ENCODE results near the gene MAST4. TPM values are rescaled to one million over a fixed set of nuclear protein-coding genes. Genes with fewer than 3 reads are reported as not detected.

MAST4 gene
- total and polyA plus RNA-seq, 12 donors, result 29.6 to 93.3 (median 76.6) TPM

GRCh38 chr5:66871651-66872050, 275.5 kb downstream of the MAST4 start:
- no peaks in the 10 kb centered on the region for H3K27me3 ChIP-seq
- H3K9me3 ChIP-seq, result no peaks in the 10 kb centered on the region
- intact Hi-C loops (cut with DNase I), result no loop called here
- peaks cover 0 to 22% (median 7%) of the 10 kb centered on the region in 9 donors for H3K4me1 ChIP-seq
- H3K4me3 ChIP-seq, result no peak overlapping the region
- TF ChIP-seq, protein P1, sequence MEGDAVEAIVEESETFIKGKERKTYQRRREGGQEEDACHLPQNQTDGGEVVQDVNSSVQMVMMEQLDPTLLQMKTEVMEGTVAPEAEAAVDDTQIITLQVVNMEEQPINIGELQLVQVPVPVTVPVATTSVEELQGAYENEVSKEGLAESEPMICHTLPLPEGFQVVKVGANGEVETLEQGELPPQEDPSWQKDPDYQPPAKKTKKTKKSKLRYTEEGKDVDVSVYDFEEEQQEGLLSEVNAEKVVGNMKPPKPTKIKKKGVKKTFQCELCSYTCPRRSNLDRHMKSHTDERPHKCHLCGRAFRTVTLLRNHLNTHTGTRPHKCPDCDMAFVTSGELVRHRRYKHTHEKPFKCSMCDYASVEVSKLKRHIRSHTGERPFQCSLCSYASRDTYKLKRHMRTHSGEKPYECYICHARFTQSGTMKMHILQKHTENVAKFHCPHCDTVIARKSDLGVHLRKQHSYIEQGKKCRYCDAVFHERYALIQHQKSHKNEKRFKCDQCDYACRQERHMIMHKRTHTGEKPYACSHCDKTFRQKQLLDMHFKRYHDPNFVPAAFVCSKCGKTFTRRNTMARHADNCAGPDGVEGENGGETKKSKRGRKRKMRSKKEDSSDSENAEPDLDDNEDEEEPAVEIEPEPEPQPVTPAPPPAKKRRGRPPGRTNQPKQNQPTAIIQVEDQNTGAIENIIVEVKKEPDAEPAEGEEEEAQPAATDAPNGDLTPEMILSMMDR (IDR thresholded peaks at IDR 0.05), result no peak
- ATAC-seq, result no peak
- no peak overlapping the region for H3K27ac ChIP-seq
- DNase-seq, result no peak
- 62 to 80% methylated on average over 5 of the region's 5 CpGs for WGBS, 2 donors
- no peaks in the 10 kb centered on the region for H3K36me3 ChIP-seq

DNA sequence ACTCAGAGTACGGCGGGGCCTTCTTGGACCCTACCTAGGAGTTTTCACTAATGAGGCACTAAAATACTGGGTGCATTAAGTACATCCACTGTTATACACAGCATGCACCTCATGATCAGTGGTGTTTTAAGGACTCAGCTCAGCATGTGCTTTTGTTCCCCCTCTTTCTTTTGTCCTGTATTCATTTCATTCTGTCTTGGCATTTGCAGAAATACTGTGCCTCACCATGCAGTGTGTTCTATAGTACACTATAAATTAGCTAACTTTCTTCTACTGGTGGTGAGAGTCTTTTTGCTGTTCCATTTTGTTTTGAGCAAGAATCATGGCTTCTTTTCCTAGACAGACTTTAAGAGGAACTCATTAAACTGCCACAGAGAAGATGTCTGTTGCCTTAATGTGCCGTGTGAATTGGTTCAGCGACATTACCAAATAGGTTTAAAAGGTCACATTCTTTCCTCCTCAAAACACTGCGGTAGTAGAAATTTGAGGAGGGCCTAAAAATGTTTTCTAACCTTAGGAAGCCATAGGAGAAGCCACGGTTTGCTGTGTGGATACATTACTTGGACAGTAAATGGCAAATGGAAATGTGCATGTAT, 276.6 kb downstream of the MAST4 start:
- H3K36me3 ChIP-seq, result no peaks in the 10 kb centered on the region
- TF ChIP-seq, protein P1 (IDR thresholded peaks at IDR 0.05), result no peak
- intact Hi-C loops (cut with DNase I), result no loop called here
- DNase-seq (no peak), ATAC-seq (no peak)
- 94 to 96% methylated on average over 6 of the region's 6 CpGs for WGBS, 2 donors
- H3K4me1 ChIP-seq, result peaks cover 0 to 21% (median 5%) of the 10 kb centered on the region in 9 donors
- no peak overlapping the region for H3K27ac ChIP-seq
- H3K27me3 ChIP-seq, result no peaks in the 10 kb centered on the region
- no peaks in the 10 kb centered on the region for H3K9me3 ChIP-seq
- H3K4me3 ChIP-seq, result no peak overlapping the region

GRCh38 chr5:66874004-66874403, 277.8 kb downstream of the MAST4 start:
- no peak for ATAC-seq
- TF ChIP-seq, protein P1 (IDR thresholded peaks at IDR 0.05), result no peak
- H3K27me3 ChIP-seq, result no peaks in the 10 kb centered on the region
- intact Hi-C loops (cut with DNase I), result no loop called here
- peaks cover 0 to 14% (median 5%) of the 10 kb centered on the region in 9 donors for H3K4me1 ChIP-seq
- no peak for DNase-seq
- no peaks in the 10 kb centered on the region for H3K9me3 ChIP-seq
- 84 to 93% methylated on average over 3 of the region's 3 CpGs for WGBS, 2 donors
- H3K4me3 ChIP-seq, result no peak overlapping the region
- no peak overlapping the region for H3K27ac ChIP-seq
- H3K36me3 ChIP-seq, result no peaks in the 10 kb centered on the region

DNA sequence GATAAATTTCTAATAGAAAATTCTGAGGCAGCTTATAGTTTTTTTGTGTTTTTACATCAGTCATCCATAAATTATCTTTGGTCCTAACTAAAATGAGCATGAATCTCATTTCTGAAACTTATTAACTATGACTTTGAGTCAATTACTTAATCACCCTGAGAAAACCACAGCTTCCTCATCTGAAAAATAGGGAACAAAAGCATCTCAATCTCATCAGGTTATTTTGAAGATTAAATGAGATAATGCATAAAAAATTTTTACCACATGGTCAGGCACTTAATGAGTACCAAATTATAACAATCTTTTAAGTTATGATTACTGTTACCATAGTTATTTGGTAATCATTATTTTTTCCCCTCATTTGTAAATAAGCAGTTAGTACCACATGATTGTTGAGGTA, 279.1 kb downstream of the MAST4 start:
- Histone ChIP-seq H3K4me3 (no peak overlapping the region), H3K27me3 (no peaks in the 10 kb centered on the region), H3K9me3 (peaks cover 0 to 4% (median 0%) of the 10 kb centered on the region in 11 donors), H3K36me3 (no peaks in the 10 kb centered on the region), H3K27ac (no peak overlapping the region), H3K4me1 (peaks cover 0 to 11% (median 0%) of the 10 kb centered on the region in 9 donors)
- intact Hi-C loops (cut with DNase I), result no loop called here
- ATAC-seq (no peak), DNase-seq (no peak)
- TF ChIP-seq, protein P1 (IDR thresholded peaks at IDR 0.05), result no peak
